G401.6 (cell line): ENCODE measurements around the gene PCNX2.

Source experiments
- FAIRE-seq: peaks from 2 replicates; lab custom pipeline; 2012; peaks lifted over from hg19 to GRCh38; lab: Jason Lieb, UNC

PCNX2 gene

DNA sequence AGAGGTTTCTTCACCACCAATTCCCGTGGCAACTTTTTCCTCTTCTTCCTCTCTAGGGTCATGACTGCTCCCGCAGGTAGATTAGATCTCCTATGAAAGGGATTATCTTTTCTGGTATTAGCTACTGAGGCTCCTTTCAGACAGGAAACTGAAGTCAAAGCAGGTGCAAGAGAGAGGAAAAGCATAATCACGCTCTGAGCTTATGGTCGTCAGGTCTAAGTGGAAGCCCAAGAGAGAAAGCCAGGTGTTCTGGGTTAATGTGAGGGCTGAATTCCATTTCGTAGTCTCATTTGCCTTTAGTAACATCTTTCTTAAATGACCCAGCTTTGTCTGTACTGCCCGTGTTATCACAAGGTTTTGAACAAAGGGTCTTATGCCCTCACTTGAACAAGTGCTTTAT is 23.7 kb upstream of the PCNX2 start:
- no peak for FAIRE-seq

GRCh38 chr1:233316473-233316872 is 20.9 kb upstream of the PCNX2 start:
- no peak for FAIRE-seq

- FAIRE-seq, result no peak
Observed at GRCh38 chr1:233315718-233316301, 20.3 kb upstream of the PCNX2 start.

- FAIRE-seq, result no peak
Observed at GRCh38 chr1:233313434-233314155, 18.1 kb upstream of the PCNX2 start.

- FAIRE-seq, result peak; percentile 64
Observed at GRCh38 chr1:233304489-233305102, 9.1 kb upstream of the PCNX2 start.

DNA sequence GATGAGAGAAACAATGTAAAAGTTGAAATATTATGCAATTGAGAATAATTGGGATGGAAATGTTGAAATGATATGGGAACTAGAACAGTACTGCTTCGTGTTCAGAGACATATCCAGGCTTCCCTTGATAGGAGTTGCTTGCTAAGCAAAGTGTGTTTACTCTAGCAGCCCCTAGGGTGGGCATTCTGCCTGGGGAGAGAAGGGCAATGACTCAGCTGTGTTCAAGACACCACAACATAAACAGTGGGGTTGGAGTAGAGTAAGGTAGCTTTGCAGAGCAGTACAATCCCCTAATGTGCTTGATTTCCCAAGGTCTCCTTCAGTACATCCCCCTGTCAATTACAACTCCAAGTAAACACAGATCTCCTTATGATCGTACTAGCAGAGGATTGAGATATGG is 4.8 kb upstream of the PCNX2 start:
- no peak for FAIRE-seq

DNA sequence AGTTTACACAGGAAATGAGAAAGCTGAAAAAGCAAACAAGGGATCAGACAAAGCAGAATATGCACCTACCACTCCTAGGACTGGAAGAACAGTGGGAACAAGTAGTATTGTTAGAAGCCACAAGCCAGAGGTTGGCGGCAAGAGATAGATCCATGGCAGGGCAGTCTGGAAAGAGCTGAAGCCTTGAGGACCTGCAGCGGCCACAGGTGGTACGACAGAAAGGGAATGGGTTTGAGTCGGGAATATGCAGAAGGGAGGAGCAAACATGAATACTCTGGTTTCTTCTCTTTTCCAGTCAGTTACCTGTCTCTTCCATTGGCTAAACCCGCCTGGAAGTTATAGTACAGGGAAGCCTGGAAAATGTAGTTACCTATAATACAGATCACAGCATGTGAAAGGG is 3.9 kb upstream of the PCNX2 start:
- no peak for FAIRE-seq

DNA sequence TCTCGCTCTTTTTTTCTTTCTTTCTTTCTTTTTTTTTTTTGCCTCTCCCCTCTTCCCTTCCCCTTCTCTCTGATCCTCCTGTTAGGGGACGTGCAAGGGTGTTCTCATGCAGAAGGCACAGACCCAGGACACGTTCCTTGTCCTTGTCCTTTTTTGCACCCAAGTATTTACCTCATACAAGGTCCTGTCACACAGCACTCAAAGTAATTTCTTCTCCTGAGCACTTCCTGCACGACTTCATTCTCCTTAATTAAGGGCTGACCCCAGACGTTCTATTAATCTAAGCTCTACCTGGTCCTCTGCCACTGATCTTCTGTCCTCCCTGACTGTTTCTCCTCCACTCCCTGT is 424 bp upstream of the PCNX2 start:
- no peak for FAIRE-seq

DNA sequence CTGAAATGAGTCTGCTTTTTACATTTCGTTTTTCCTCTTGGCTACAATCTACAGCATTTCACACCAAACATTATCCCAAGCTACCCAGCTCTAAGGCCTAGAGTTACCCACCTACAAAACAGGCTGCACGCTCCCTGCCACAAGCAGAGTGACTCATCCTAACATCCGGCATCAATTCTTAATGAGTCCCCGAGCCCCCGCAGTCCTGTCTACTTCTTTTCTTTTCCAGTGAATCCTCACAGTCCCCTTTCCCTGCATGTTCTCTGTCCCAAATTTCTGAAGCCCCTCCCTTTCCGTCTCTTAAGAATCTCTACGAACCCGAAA is 650 bp downstream of the PCNX2 start:
- FAIRE-seq, result no peak

DNA sequence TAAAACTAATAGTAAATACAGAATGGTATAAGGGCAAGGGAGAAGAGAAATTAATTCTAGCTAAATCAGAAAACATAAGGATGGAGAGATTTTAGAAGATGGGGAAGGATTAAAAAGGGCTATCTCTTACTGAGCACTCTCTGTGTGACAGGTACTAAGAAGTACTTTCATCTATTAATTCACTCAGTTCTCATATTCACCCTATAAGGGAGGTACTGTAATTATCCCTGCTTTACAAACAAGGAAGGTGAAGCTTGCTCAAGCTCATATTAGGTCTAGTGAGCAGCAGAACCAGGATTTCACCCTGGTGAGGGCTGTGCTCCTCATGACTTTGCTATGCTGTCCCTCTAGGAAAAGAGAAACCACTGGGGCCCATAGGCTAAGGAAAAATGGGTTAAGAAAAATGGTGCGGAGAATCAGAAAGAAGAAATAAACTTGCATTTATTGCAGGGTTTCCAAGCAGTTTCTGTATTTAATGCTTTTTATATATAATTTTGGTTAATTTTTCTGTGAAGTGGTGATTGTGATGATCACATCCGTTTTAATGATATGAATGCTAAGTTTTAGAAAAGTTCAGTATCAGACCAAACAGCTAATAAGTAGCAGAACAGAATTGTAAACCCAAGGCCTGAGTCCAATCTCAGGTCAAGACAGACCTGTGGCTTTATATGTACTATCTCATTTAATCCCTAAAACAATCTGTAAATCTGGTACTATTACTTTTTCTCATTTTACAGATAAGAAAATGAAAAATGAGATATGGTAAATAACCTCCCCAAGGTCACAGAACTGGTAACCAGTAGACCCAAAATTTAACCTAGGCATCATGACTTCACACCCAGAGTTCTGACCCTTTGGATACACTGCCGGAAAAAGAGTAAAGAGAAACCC is 1.7 kb downstream of the PCNX2 start:
- no peak for FAIRE-seq

- no peak for FAIRE-seq
Observed at GRCh38 chr1:233290396-233291034, 5.0 kb downstream of the PCNX2 start.

DNA sequence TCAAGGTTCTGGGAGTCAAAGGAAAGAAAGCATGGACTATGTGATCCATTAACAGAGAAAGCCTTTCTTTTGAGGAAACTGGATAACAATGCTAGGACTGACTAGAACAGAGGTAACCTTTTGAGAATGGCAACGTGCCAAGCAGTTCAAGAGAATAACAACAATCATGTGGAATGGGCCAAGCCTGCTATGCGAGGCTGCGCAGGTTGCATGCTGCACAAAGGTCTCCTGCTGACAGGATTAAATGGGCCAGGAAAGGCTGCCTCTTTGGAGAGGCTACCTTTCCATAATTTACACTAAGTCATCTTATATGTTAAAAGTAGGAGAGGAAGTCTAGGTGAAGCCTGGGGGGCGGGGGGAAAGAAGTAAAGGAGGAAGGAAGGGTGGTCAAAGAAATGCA is 5.8 kb downstream of the PCNX2 start:
- no peak for FAIRE-seq

GRCh38 chr1:233282582-233282886 is 13.0 kb downstream of the PCNX2 start:
- no peak for FAIRE-seq

GRCh38 chr1:233281711-233282581 is 13.6 kb downstream of the PCNX2 start:
- FAIRE-seq, result no peak

DNA sequence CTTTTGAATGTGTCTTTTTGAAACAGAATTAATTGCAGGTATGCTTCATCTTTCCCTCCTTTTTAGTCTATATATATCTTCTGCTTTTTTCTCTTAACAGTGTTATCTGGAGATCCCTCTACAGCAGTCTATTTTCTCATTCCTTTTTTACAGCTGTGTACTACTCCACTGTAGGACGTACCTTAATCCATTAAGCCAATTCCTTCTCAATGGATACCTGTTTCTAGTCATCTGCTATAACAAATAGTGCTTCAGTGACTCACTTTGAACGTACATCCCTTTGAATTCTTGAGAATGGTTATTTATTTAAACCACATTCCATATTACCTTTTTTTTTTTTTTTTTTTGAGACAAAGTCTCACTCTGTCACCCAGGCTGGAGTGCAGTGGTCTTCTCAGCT is 15.6 kb downstream of the PCNX2 start:
- FAIRE-seq, result no peak

GRCh38 chr1:233278631-233279030 is 16.9 kb downstream of the PCNX2 start:
- no peak for FAIRE-seq

DNA sequence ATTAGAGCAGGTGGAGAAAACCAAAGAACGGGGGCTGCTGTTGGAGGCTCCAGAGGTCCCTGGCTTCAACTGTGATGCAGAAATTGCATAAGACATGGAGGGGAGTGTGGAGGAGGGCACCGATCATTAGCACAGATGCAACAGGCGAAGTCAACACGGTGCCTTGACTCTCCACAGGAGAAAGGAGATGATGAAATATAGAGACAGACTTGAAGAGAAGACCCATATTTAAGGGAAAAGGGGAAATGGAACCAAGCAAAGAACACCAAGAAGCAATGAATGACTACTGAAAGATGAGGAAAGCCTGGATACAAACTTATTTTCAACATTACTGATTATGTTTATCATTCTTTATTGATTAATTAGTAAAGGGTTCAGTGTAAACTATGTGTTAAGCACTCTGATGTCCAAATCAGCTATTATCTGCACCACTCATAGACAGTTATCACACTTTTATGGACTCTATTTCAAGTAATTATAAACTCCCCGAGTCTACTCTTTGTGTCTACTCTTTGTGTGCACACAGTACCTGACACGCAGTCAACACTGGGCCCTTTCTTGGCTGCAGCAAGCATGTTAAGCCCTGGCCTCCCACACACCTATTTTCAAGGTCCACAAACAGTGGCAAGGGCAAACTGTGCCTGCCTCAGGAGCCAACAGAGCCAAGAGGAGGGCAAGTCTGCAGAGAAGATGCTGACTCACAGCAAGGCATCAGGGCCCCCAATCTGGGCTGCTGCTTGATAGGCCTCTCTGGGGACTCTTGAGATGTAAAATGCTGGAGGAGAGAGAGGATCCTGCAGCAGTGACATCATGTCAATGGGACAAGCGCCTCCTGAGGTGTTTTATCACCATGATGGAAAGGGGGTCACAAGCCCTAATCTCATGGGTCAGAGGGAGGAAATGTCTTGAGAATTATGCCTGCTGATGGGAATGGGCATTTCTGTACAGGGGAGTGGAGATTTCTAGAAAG is 17.6 kb downstream of the PCNX2 start:
- no peak for FAIRE-seq

- no peak for FAIRE-seq
Observed at GRCh38 chr1:233269656-233270055, 25.9 kb downstream of the PCNX2 start.

DNA sequence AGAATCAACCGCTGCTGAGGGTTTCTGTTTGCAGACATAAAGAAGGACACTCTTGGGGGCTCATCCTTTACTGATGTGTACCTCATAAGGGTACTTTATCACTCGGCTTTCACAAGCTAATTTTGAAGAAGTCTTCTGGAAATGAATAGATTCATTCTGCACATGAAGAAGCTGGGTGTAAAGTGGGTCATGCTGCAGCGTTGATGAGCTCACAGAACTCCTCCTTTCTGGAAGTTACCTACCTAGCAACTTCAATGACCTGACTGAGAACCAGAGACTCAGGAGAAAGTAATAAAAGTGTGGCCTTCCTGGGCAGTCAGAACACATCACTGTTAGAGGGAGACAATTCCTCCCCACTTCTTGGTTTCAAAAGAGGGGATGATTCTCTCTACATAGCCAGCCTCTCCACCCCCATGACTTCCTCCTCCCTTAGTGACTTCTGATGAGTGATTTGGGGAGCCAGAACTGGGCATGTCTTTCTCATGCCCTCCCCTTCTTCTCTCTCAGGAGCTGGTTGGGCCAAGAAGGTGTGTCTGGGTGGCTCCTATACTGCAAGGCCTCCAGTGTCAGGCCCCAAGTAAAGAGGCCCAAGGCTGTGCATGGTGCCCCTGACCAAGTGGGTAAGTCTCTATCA is 27.0 kb downstream of the PCNX2 start:
- FAIRE-seq, result no peak

GRCh38 chr1:233261695-233262094 is 33.8 kb downstream of the PCNX2 start:
- FAIRE-seq, result no peak
